Measurements from ENCODE around the gene KRT20. TPM values are rescaled to one million over a fixed set of nuclear protein-coding genes. Genes with fewer than 3 reads are reported as not detected.

The KRT20 gene
- total and polyA plus RNA-seq, 2 of the 8 experiments (the other 6 are each of a cell fraction or from before 2014, with no cell fraction given): not detected

GRCh38 chr17:40895106-40895730 is 10.2 kb upstream of the KRT20 start:
- Histone ChIP-seq H3K79me2 (ENCODE audit: control insufficient read depth in 1 of 2, insufficient read depth in 2 of 2, low read length in 2 of 2) (no peaks in the 10 kb centered on the region), H3K79me1 (ENCODE audit: low read depth, low read length) (no peaks in the 10 kb centered on the region), H3K27ac (ENCODE audit: low read depth, low read length) (no peak overlapping the region), H3K14ac (ENCODE audit: insufficient read length) (no peak overlapping the region), H3K9me3 (ENCODE audit: insufficient read depth in 2 of 2, low read depth in 1 of 2, low read length in 1 of 2) (no peaks in the 10 kb centered on the region), H3K18ac (ENCODE audit: extremely low read depth, low read length) (no peak overlapping the region), H2BK20ac (ENCODE audit: low read length) (no peak overlapping the region), H2BK5ac (ENCODE audit: low read depth, low read length) (no peak overlapping the region), H3K9ac (replicated peaks in 1 of 4; ENCODE audit: extremely low read depth in 1 of 4, low read depth in 3 of 4, low read length in 3 of 4) (no peak overlapping the region), H4K20me1 (replicated peaks in 1 of 2; ENCODE audit: control insufficient read depth in 1 of 2, insufficient read depth in 2 of 2, low read length in 2 of 2) (no peaks in the 10 kb centered on the region), H3K4me2 (ENCODE audit: insufficient read depth in 1 of 2, low read depth in 2 of 2, low read length in 2 of 2) (no peak overlapping the region), H3K4ac (replicated peaks; ENCODE audit: insufficient read length, low read depth, low read length) (no peak overlapping the region), H3K4me1 (replicated peaks in 1 of 4; ENCODE audit: control insufficient read depth in 3 of 4, insufficient read depth in 4 of 4, low read length in 3 of 4) (no peaks in the 10 kb centered on the region), H3K36me3 (ENCODE audit: control insufficient read depth in 2 of 4, insufficient read depth in 4 of 4, low read length in 3 of 4) (no peaks in the 10 kb centered on the region), H2BK120ac (replicated peaks; ENCODE audit: low read depth, low read length) (no peak overlapping the region), H2BK12ac (ENCODE audit: low read depth, low read length) (no peak overlapping the region), H2BK15ac (ENCODE audit: low read length) (no peak overlapping the region), H2AFZ (ENCODE audit: low read length) (peak overlapping the region; percentile 91), H3K23me2 (ENCODE audit: low read depth, low read length) (no peaks in the 10 kb centered on the region; the same call in 1 of the 2 replicates), H4K8ac (ENCODE audit: extremely low read depth, insufficient read depth, low read length) (no peak overlapping the region), H3K4me3 (ENCODE audit: extremely low read depth in 1 of 4, insufficient read depth in 2 of 4, low read depth in 3 of 4, low read length in 4 of 4) (no peak overlapping the region), H3K27me3 (replicated peaks in 1 of 4; ENCODE audit: control insufficient read depth in 3 of 4, extremely low read depth in 1 of 4, insufficient read depth in 3 of 4, low read length in 3 of 4) (no peaks in the 10 kb centered on the region), H4K91ac (replicated peaks; ENCODE audit: insufficient read length, low read length) (no peak overlapping the region), H4K5ac (ENCODE audit: insufficient read length, low read depth, low read length) (no peak overlapping the region), H3K23ac (ENCODE audit: insufficient read length) (no peak overlapping the region), H2AK5ac (ENCODE audit: low read depth, low read length) (no peak overlapping the region), H3K56ac (replicated peaks; ENCODE audit: insufficient read length, low read depth, low read length) (no peak overlapping the region)
- ChIA-PET POLR2A (ENCODE audit: partially characterized antibody) (no interaction called here), CTCF (ENCODE audit: partially characterized antibody) (interaction anchor here (0.9 kb wide), 1 partner anchor 434 kb away, joined by 3 read pairs; no protein-coding TSS in a partner anchor)
- FAIRE-seq (no peak), DNase-seq (ENCODE audit: low read depth in 1 of 2, low spot score in 2 of 2) (no peak)
- WGBS, 2 experiments (ENCODE audit: extremely low coverage in 1 of 2, insufficient coverage in 1 of 2, insufficient read length in 1 of 2, insufficient replicate concordance in 2 of 2, low coverage in 1 of 2, low lambda C conversion rate in 2 of 2, missing lambda C conversion rate in 1 of 2): 92% methylated on average over 9 of the region's 9 CpGs; no CpG with 5 or more reads in 1 of the 2 experiments
- TF ChIP-seq CHD1 (IDR thresholded peaks at IDR 0.05; ENCODE audit: low read depth, low read length): no peak
- no peak for TF ChIP-seq CTBP2 (IDR thresholded peaks at IDR 0.05; ENCODE audit: borderline replicate concordance, insufficient read depth, insufficient read length, low read length)
- no peak for TF ChIP-seq SP1 (IDR thresholded peaks at IDR 0.05; ENCODE audit: low read depth, low read length)
- TF ChIP-seq KDM4A (IDR thresholded peaks at IDR 0.05; ENCODE audit: low read depth, low read length, severe bottlenecking): no peak
- no peak for TF ChIP-seq FOSL1 (IDR thresholded peaks at IDR 0.05; ENCODE audit: insufficient read depth, low read depth, low read length)
- TF ChIP-seq SIX5 (IDR thresholded peaks at IDR 0.05; ENCODE audit: low read depth, low read length): no peak
- TF ChIP-seq CREB1 (IDR thresholded peaks at IDR 0.05): no peak
- no peak for TF ChIP-seq SP2 (IDR thresholded peaks at IDR 0.05; ENCODE audit: low read length)
- no peak for TF ChIP-seq CBX5 (IDR thresholded peaks at IDR 0.05; ENCODE audit: low read depth, low read length)
- no peak for TF ChIP-seq HDAC6 (IDR thresholded peaks at IDR 0.05; ENCODE audit: low read depth, low read length)
- no peak for TF ChIP-seq PHF8 (conservative IDR thresholded peaks at IDR 0.05; ENCODE audit: low read depth, low read length)
- TF ChIP-seq TCF12 (IDR thresholded peaks at IDR 0.05; ENCODE audit: low read depth, low read length): no peak
- no peak for TF ChIP-seq RFX5 (IDR thresholded peaks at IDR 0.05; ENCODE audit: borderline replicate concordance, low read depth, low read length)
- no peak for TF ChIP-seq RXRA (IDR thresholded peaks at IDR 0.05; ENCODE audit: insufficient read depth, low read depth, low read length)
